Right ventricle myocardium inferior (tissue), 1 donor: ENCODE measurements around the gene KCNK15. TPM values are rescaled to one million over a fixed set of nuclear protein-coding genes. Genes with fewer than 3 reads are reported as not detected.

Source experiments
- ATAC-seq: fragments of 200-7000 bp; cut with Tn5 transposase; one replicate; pipeline ENCODE4 v1.9.1; 2020; ENCODE audit warnings: mild to moderate bottlenecking, moderate library complexity
- DNase-seq: peaks from one replicate; pipeline ENCODE4 v3.0.0; 2021; ENCODE audit errors: missing footprints
- intact Hi-C: fragments of 100-400 bp; cut with DNase I; formaldehyde crosslinking; loops from one replicate; pipeline ENCODE4 v1.11.0; 2022
- total RNA-seq: library from RNA; stranded (reverse); fragmentation: NEBNext Ultra II Directional; extraction: Animal tissue kit (Norgen Biotek cat#: 25700); gene quantifications from one replicate; pipeline ENCODE4 v1.2.1, GENCODE V29; 2021
- donor health status: DM: no; HTN: yes; CAD: no; lungs with severe emphysema.

The KCNK15 gene
- total RNA-seq, 1 donor from 2014 or later: 0.32 TPM

GRCh38 chr20:44730441-44730840 is 15.2 kb upstream of the KCNK15 start:
- no peak for DNase-seq
- intact Hi-C loops: loop anchor here (5.0 kb wide), 1 partner anchor 343 kb away; no protein-coding TSS in a partner anchor
- ATAC-seq: no peak

- DNase-seq (no peak), ATAC-seq (no peak)
- intact Hi-C loops: loop anchor here (5.0 kb wide), 1 partner anchor 344 kb away; no protein-coding TSS in a partner anchor
Measured at GRCh38 chr20:44731657-44732056, 14.0 kb upstream of the KCNK15 start.

- no peak for DNase-seq
- intact Hi-C loops: loop anchor here (5.0 kb wide), 1 partner anchor 345 kb away; no protein-coding TSS in a partner anchor
- no peak for ATAC-seq
Measured at GRCh38 chr20:44732327-44732726, 13.3 kb upstream of the KCNK15 start.

- intact Hi-C loops: loop anchor here (1.0 to 5.0 kb wide), 2 partner anchors 48 to 346 kb away; no protein-coding TSS in a partner anchor
- peak; percentile 54 for ATAC-seq
- DNase-seq: no peak
Measured at GRCh38 chr20:44733341-44734069, 12.2 kb upstream of the KCNK15 start.

GRCh38 chr20:44734938-44735337 is 10.7 kb upstream of the KCNK15 start:
- no peak for ATAC-seq
- DNase-seq: no peak
- intact Hi-C loops: loop anchor here (5.0 kb wide), 1 partner anchor 348 kb away; no protein-coding TSS in a partner anchor

GRCh38 chr20:44735816-44736169 is 9.9 kb upstream of the KCNK15 start:
- ATAC-seq (no peak), DNase-seq (no peak)
- intact Hi-C loops: no loop called here

GRCh38 chr20:44736170-44737021 is 9.3 kb upstream of the KCNK15 start:
- DNase-seq: no peak
- intact Hi-C loops: no loop called here
- ATAC-seq: peak; percentile 79

- ATAC-seq (no peak), DNase-seq (no peak)
- intact Hi-C loops: no loop called here
Measured at GRCh38 chr20:44737116-44737515, 8.5 kb upstream of the KCNK15 start.

- peak; percentile 28 for DNase-seq
- peak; percentile 63 for ATAC-seq
- intact Hi-C loops: no loop called here
Measured at GRCh38 chr20:44738813-44739477, 6.7 kb upstream of the KCNK15 start.

GRCh38 chr20:44739942-44740341 is 5.7 kb upstream of the KCNK15 start:
- intact Hi-C loops: no loop called here

GRCh38 chr20:44742304-44743079 is 3.2 kb upstream of the KCNK15 start:
- intact Hi-C loops: no loop called here
- ATAC-seq (peak; percentile 9), DNase-seq (no peak)

More at GRCh38 chr20:44739942-44740341, 5.7 kb upstream of the KCNK15 start:
- no peak for DNase-seq
- ATAC-seq: no peak

GRCh38 chr20:44743080-44743701 is 2.5 kb upstream of the KCNK15 start:
- DNase-seq: no peak
- intact Hi-C loops: no loop called here
- no peak for ATAC-seq

- DNase-seq: no peak
- ATAC-seq: no peak
- intact Hi-C loops: no loop called here
Measured at GRCh38 chr20:44743916-44744655, 1.6 kb upstream of the KCNK15 start.

- ATAC-seq: peak; percentile 14
- intact Hi-C loops: no loop called here
- DNase-seq: no peak
Measured at GRCh38 chr20:44745122-44745597, 505 bp upstream of the KCNK15 start.

GRCh38 chr20:44746367-44747165 is 901 bp downstream of the KCNK15 start:
- DNase-seq (no peak), ATAC-seq (no peak)
- intact Hi-C loops: no loop called here

- ATAC-seq (peak; percentile 35), DNase-seq (no peak)
- intact Hi-C loops: no loop called here
Measured at GRCh38 chr20:44747166-44748004, 1.7 kb downstream of the KCNK15 start.
